Lower leg skin (tissue), 4 donors: ENCODE measurements around the gene SYT10. TPM values are rescaled to one million over a fixed set of nuclear protein-coding genes. Genes with fewer than 3 reads are reported as not detected.
"Not testable (repeated sequence)": the region's sequence is repeated elsewhere in the genome, so short reads cannot be mapped to it uniquely, and the experiment has no call there.

ENCODE experiments used
- DNase-seq, 2 donors: peaks; one replicate each; pipeline ENCODE4 v3.0.0-alpha.2; 2019; ENCODE audit warnings: low spot score in 2 of 2
- H3K4me3 ChIP-seq: fragments of 200-600 bp; sonication (generic); 2 replicates; pipeline ENCODE4 v1.5.1; 2017; ENCODE audit warnings: mild to moderate bottlenecking, low read depth; ENCODE audit not compliant: poor library complexity, severe bottlenecking
- POLR2A ChIP-seq, 2 donors: fragments of 450-650 bp; IDR thresholded peaks; one replicate each; pipeline ENCODE4 v1.6.1; 2016 to 2017; ENCODE audit warnings: antibody characterized with exemption in 2 of 2, mild to moderate bottlenecking in 1 of 2, moderate library complexity in 1 of 2
- WGBS, 2 donors: methylation state at CpG; one replicate each; pipeline ENCODE4 v1.1.5; 2018; 5-methylcytosine and 5-hydroxymethylcytosine counted together
- intact Hi-C: fragments of 100-400 bp; cut with DNase I; formaldehyde crosslinking; loops from one replicate; pipeline ENCODE4 v1.15.0; 2023; ENCODE audit warnings: low total_unique reads
- total RNA-seq, 4 donors: library from RNA; depleted of rRNA; stranded (reverse); fragments of >200 nt; gene quantifications; one replicate each; pipeline ENCODE4 v1.1.0, GENCODE V29; 2016
- TF ChIP-seq, protein P1 (sequence below), 3 donors: fragments of 450-650 bp; IDR thresholded peaks; one replicate each; pipeline ENCODE4 v1.5.1; 2016; ENCODE audit warnings: antibody characterized with exemption in 3 of 3, mild to moderate bottlenecking in 3 of 3, moderate library complexity in 2 of 3

SYT10 gene
- total RNA-seq, 4 donors from 2014 or later, result 0.06 to 0.08 TPM; not detected in 2

DNA sequence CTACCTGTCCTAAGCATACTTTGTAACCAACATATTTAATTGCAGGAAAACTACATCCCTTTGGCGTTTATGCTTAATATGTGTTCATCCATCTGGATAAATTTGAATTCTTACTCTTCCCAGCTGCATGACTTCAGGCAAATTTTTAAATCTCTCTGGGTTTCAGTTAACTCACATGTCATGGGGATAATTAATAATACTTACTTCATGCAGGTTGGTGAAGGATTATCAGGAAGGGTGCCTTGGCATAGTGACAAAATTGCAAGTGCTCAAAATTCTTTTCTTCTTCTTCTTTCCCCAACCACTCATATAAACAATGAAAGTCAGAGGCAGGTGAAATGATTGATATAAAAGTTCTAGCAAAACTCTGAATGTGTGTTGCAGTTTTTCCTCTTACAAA is 15.9 kb downstream of the SYT10 start:
- 48 to 58% methylated on average over 1 of the region's 1 CpG for WGBS, 2 donors
- no peak for DNase-seq
- H3K4me3 ChIP-seq, result no peak overlapping the region
- intact Hi-C loops, result no loop called here
- TF ChIP-seq, protein P1, sequence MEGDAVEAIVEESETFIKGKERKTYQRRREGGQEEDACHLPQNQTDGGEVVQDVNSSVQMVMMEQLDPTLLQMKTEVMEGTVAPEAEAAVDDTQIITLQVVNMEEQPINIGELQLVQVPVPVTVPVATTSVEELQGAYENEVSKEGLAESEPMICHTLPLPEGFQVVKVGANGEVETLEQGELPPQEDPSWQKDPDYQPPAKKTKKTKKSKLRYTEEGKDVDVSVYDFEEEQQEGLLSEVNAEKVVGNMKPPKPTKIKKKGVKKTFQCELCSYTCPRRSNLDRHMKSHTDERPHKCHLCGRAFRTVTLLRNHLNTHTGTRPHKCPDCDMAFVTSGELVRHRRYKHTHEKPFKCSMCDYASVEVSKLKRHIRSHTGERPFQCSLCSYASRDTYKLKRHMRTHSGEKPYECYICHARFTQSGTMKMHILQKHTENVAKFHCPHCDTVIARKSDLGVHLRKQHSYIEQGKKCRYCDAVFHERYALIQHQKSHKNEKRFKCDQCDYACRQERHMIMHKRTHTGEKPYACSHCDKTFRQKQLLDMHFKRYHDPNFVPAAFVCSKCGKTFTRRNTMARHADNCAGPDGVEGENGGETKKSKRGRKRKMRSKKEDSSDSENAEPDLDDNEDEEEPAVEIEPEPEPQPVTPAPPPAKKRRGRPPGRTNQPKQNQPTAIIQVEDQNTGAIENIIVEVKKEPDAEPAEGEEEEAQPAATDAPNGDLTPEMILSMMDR (IDR thresholded peaks at IDR 0.05), result no peak
- no peak for TF ChIP-seq POLR2A (IDR thresholded peaks at IDR 0.05)

DNA sequence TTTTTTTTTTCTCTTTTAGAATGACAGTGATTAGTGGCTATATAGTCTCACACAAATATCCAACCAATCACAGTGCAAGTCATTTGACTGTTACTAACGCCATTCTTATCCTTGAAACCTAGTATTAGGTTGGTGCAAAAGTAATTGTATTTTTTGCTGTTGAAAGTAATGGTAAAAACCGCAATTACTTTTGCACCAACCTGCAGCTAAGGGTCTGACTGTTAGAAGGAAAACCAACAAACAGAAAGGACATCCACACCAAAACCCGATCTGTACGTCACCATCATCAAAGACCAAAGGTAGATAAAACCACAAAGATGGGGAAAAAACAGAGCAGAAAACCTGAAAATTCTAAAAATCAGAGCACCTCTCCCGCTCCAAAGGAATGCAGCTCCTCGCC is 27.2 kb downstream of the SYT10 start:
- intact Hi-C loops, DNase-seq, H3K4me3 ChIP-seq: not testable (repeated sequence)
- WGBS, 2 donors, result 88 to 95% methylated on average over 6 of the region's 6 CpGs

DNA sequence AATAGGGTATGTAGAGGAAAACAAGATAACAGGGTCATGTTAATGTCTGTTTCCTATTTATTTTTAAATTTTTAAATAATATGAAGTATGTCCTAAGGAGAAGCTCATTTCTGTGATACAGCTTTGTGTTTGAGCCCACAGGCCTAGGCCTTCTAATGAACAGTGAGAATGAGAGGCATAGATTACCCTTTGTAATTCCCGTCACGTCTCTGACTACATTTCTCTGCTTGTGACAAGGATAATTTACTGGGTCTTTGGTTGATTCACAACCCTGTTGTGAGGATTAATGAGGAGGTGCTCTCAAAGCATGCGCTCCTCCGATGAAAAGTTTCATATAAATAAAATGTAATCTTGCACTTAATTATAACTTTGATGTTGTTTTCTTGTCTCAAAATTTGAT is 56.1 kb downstream of the SYT10 start:
- WGBS, 2 donors, result 64 to 70% methylated on average over 4 of the region's 4 CpGs
- no peak for TF ChIP-seq POLR2A (IDR thresholded peaks at IDR 0.05)
- TF ChIP-seq, protein P1 (IDR thresholded peaks at IDR 0.05), result no peak
- intact Hi-C loops, result no loop called here
- H3K4me3 ChIP-seq, result no peak overlapping the region
- no peak for DNase-seq

DNA sequence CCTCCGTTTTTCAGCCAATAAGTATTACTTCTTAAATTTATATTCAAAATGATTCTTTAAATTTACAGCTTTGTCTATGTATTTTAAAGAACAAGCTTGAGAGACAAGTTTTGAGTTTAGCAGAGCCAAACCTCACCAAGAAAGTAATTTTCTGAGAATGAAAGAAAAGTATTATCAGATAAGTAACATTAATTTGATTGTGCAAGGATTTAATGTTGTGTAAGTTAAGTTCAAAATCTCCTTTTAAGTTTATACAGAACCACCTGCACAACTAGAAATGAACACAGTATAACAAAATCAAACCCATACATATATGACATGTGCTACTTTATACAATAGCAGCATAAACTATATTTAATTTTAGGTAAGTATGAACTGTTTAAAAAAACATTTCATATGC is 63.5 kb downstream of the SYT10 start:
- intact Hi-C loops, result no loop called here
- WGBS, 2 donors, result 40 to 52% methylated on average over 1 of the region's 1 CpG
- TF ChIP-seq, protein P1 (IDR thresholded peaks at IDR 0.05), result no peak
- TF ChIP-seq POLR2A (IDR thresholded peaks at IDR 0.05), result no peak
- H3K4me3 ChIP-seq, result no peak overlapping the region
- DNase-seq, result no peak

DNA sequence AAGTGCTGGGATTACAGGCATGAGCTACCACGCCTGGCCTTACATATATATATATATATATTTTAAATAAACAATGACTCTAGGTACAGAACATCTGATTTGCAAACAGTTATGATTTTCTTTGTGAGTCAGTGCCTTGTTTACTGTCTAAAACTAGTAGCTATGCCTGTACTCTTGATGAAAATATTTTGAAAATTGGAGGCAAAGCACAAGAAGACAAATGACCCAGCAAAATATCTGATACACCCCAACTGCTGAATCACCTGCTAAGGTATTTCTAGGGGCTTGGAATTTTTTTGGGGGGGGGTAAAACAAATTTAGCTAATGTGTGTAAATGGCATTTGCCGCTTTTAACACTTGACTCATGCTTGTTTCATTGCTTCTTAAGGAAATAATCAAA is 69.3 kb downstream of the SYT10 start:
- WGBS, 2 donors, result 67 to 71% methylated on average over 2 of the region's 2 CpGs
- TF ChIP-seq, protein P1 (IDR thresholded peaks at IDR 0.05), result no peak
- TF ChIP-seq POLR2A (IDR thresholded peaks at IDR 0.05), result no peak
- H3K4me3 ChIP-seq, result no peak overlapping the region
- no peak for DNase-seq
- intact Hi-C loops, result no loop called here

DNA sequence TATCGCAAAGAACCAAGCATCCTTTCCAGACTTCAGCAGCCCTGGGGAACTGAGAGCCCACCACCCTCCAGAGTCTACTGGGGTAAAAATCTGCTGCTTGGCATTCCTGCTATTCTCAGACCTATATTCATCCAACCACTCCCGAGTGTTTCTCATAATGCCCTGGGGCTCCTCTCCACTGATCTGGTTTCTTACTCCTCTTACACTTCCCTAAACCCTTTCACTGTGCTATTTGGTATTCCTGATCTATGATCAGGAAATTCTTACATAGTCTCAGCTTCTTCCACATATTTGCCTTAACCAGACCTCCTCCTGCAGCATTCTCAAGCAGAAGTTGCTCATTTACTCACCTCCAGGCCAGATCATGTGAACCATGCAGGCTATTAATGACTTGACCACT is 82.4 kb downstream of the SYT10 start:
- intact Hi-C loops, result no loop called here
- 54 to 59% methylated on average over 2 of the region's 2 CpGs for WGBS, 2 donors
- DNase-seq, result no peak
- no peak for TF ChIP-seq POLR2A (IDR thresholded peaks at IDR 0.05)
- TF ChIP-seq, protein P1 (IDR thresholded peaks at IDR 0.05), result no peak
- no peak overlapping the region for H3K4me3 ChIP-seq
